ENCODE data around the gene SRF. TPM values are rescaled to one million over a fixed set of nuclear protein-coding genes. Genes with fewer than 3 reads are reported as not detected.

Gene SRF
- total RNA-seq, 1 donor from 2014 or later: 35.2 TPM

DNA sequence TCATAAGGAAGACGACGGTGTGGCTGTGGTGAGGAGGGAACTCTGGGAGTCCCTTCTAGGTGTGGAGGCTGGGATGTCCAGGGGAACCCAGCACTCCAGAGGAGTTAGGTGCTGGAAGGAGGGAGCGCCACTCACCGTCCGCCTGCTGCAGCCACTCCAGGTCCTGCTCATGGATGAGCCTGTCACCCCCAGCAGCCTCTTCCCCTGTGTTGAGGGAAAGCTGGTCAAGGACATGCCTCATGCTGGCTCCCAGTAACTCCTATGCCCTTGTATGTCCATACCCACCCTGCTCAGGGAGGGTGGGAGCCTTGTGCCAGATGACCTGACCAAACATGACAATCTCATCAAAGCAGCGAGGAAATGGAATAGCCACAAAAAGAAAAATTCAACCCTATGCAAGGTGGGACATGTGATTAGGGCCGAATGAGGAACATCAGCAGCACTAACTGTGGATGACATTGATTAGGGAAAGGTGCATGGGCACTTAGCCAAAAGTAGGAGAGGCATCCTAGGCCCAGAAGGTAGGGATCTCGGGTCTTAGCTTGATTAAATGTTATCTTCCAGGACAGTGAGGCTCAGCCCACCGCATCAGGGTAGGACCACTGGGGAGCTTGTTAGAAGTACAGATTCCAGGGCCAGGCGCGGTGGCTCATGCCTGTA lies 55.3 kb downstream of the SRF start:
- no peak overlapping the region for H3K27ac Mint-ChIP-seq
- TF ChIP-seq, protein P1, sequence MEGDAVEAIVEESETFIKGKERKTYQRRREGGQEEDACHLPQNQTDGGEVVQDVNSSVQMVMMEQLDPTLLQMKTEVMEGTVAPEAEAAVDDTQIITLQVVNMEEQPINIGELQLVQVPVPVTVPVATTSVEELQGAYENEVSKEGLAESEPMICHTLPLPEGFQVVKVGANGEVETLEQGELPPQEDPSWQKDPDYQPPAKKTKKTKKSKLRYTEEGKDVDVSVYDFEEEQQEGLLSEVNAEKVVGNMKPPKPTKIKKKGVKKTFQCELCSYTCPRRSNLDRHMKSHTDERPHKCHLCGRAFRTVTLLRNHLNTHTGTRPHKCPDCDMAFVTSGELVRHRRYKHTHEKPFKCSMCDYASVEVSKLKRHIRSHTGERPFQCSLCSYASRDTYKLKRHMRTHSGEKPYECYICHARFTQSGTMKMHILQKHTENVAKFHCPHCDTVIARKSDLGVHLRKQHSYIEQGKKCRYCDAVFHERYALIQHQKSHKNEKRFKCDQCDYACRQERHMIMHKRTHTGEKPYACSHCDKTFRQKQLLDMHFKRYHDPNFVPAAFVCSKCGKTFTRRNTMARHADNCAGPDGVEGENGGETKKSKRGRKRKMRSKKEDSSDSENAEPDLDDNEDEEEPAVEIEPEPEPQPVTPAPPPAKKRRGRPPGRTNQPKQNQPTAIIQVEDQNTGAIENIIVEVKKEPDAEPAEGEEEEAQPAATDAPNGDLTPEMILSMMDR (conservative IDR thresholded peaks at IDR 0.05): no peak
- H3K9me3 Mint-ChIP-seq: no peaks in the 10 kb centered on the region
- peaks cover 3% of the 10 kb centered on the region for H3K27me3 Mint-ChIP-seq
- peaks cover 4% of the 10 kb centered on the region for H3K4me1 Mint-ChIP-seq (ENCODE audit: unreplicated experiment)
- no peak for DNase-seq (ENCODE audit: extremely low spot score, unreplicated experiment)
- no peak overlapping the region for H3K4me3 Mint-ChIP-seq
- peaks cover 7% of the 10 kb centered on the region for H3K36me3 Mint-ChIP-seq

DNA sequence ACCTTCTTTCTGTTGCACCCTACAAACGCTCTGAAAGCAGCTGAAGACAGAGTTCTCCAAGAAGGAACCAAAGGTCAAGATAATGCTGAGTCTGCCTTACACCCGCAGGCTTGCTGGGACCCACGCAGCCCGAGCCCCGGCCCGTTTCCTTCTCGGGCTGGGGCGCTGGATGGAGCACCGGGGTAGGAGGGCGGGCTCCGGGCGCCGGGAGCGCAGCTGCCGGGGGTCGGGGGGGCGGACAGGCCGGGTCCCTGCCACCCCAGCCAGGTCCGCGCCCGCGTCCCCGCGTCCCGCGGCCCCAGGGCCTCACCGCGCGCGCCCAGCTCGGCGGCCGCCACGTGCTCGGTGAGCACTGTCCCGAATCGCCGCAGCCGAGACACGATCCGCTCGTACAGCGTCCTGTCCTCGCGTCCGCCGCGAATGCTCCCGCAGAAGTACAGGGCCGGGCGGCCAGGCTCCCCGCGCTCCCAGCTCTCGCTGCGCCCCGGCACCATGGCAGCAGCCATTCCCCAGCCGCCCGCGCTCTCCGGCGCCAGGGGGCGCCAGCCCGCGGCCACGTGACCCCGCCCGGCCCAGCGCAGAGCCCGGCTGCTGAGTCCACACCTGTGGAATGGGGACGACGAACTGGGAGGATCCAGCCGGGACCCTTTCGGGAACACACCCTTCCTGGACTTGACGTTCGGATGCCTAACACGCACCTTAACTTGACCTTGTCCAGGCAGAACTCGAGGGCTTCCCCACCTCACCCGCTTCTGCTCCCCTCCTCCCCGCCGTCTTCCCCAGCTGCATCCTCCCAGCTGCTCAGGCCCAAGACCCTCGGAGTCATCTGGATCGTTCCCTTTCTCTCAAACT lies 58.1 kb downstream of the SRF start, which contains the start of gene DNPH1:
TSS of gene DNPH1 (minus strand) at position 531 of the 852 bp plus-strand sequence. CDS start at position 506, 25 bp downstream.
- H3K4me1 Mint-ChIP-seq (ENCODE audit: unreplicated experiment): no peaks in the 10 kb centered on the region
- H3K27ac Mint-ChIP-seq: peak within 1 kb of the TSS; percentile 84
- peaks cover 22% of the 10 kb centered on the region for H3K27me3 Mint-ChIP-seq

DNA sequence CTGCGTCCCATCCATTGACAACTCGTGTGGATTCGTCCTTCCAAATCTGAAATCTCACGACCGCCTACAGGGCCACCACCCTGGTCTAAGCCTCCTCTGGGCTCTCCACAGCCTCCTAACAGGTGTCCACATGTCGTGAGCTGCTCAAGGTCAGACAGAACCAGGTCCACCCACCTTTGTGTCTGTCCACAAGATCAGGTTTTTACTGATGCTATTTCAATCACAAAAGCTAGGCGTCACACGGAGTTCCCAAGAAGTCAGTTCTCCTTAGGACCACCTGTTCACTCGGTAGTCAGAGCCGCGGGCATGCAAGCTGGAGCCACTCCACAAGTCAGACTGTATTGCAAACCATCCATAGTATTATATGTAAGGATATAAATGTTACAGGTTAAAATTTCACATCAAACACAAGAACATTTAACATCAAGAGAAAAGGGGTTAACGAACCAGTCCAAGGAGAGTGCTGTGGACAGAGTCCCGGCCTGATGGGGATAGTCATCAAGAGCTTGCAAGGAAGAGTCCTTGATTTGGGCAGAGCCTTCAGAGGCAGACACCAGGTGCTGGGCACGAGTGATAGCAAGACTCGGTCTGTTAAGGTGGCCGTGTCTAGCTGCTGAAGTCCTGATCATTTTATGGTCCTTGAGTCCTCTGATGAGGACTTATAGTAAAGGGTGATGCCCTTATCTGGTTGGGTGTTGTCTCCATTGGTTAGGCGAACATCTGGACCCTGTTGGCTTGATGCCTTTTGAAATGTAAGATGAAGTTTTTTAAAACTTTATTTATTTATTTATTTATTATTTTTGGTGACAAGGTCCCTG lies 58.9 kb downstream of the SRF start:
- Mint-ChIP-seq H3K4me3 (peak overlapping the region; percentile 89), H3K36me3 (no peaks in the 10 kb centered on the region), H3K27ac (peak overlapping the region; percentile 84), H3K27me3 (peaks cover 22% of the 10 kb centered on the region), H3K9me3 (no peaks in the 10 kb centered on the region), H3K4me1 (ENCODE audit: unreplicated experiment) (no peaks in the 10 kb centered on the region)
- TF ChIP-seq, protein P1 (conservative IDR thresholded peaks at IDR 0.05): no peak
- no peak for DNase-seq (ENCODE audit: extremely low spot score, unreplicated experiment)

More for the DNA sequence above, 58.1 kb downstream of the SRF start, which contains the start of gene DNPH1:
- Mint-ChIP-seq H3K36me3 (peaks cover 4% of the 10 kb centered on the region), H3K4me3 (peak within 1 kb of the TSS; percentile 89), H3K9me3 (no peaks in the 10 kb centered on the region)
- TF ChIP-seq, protein P1 (conservative IDR thresholded peaks at IDR 0.05): peak; percentile 97
- DNase-seq (ENCODE audit: extremely low spot score, unreplicated experiment): peak; percentile 90

DNA sequence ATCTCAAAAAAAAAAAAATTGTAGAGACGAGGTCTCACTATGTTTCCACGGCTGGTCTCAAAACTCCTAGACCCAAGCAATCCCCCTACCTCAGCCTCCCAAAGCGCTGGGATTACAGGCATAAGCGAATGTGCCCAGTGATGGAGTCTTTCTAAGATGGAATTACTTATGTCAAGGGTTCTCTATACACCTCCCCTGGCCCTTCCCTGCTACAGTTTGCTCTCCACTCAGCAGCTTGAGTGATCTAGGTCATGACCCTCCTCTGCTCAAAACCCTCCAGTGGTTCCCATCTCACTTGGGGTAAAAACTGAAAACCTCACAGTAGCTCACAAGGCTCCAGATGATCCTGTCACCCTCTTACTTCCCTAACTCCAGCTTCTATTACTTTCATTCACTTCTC lies 60.0 kb downstream of the SRF start:
- no peak for DNase-seq (ENCODE audit: extremely low spot score, unreplicated experiment)
- H3K27ac Mint-ChIP-seq: no peak overlapping the region

More for the DNA sequence above, 60.0 kb downstream of the SRF start:
- Mint-ChIP-seq H3K4me3 (peak overlapping the region; percentile 33), H3K4me1 (ENCODE audit: unreplicated experiment) (no peaks in the 10 kb centered on the region), H3K36me3 (no peaks in the 10 kb centered on the region), H3K9me3 (no peaks in the 10 kb centered on the region), H3K27me3 (peaks cover 24% of the 10 kb centered on the region)
- TF ChIP-seq, protein P1 (conservative IDR thresholded peaks at IDR 0.05): no peak

Other genes with a start within 250 kb of the SRF start
- gene CNPY3, start 241.8 kb upstream of the SRF start, total RNA-seq (ENCODE audit: low replicate concordance): 37.9 and 57.6 TPM in 2 replicates
- 0.26 and 0.39 TPM in 2 replicates for gene GNMT, start 210.5 kb upstream of the SRF start, total RNA-seq (ENCODE audit: low replicate concordance)
- gene PEX6, start 192.1 kb upstream of the SRF start, total RNA-seq (ENCODE audit: low replicate concordance): 34.4 and 35.9 TPM in 2 replicates
- gene PPP2R5D, start 186.7 kb upstream of the SRF start, total RNA-seq (ENCODE audit: low replicate concordance): 35.1 and 55.1 TPM in 2 replicates
- 54.1 and 67.5 TPM in 2 replicates for gene MEA1, start 157.3 kb upstream of the SRF start, total RNA-seq (ENCODE audit: low replicate concordance)
- 96.4 and 104 TPM in 2 replicates for gene KLHDC3, start 157.0 kb upstream of the SRF start, total RNA-seq (ENCODE audit: low replicate concordance)
- 51.7 and 56.7 TPM in 2 replicates for gene RRP36, start 149.6 kb upstream of the SRF start, total RNA-seq (ENCODE audit: low replicate concordance)
- gene CUL7, start 117.4 kb upstream of the SRF start, total RNA-seq (ENCODE audit: low replicate concordance): 53.7 and 65.0 TPM in 2 replicates
- gene MRPL2, start 111.8 kb upstream of the SRF start, total RNA-seq (ENCODE audit: low replicate concordance): 58.6 and 71.8 TPM in 2 replicates
- 33.2 and 36.4 TPM in 2 replicates for gene KLC4, start 111.6 kb upstream of the SRF start, total RNA-seq (ENCODE audit: low replicate concordance)
- gene PTK7, start 95.0 kb upstream of the SRF start, total RNA-seq (ENCODE audit: low replicate concordance): 115 and 155 TPM in 2 replicates
- 29.5 and 49.5 TPM in 2 replicates for gene CUL9, start 10.9 kb downstream of the SRF start, total RNA-seq (ENCODE audit: low replicate concordance)
- gene DNPH1, start 58.2 kb downstream of the SRF start, total RNA-seq (ENCODE audit: low replicate concordance): 47.8 and 52.3 TPM in 2 replicates
- 0.93 and 1.7 TPM in 2 replicates for gene TTBK1, start 72.2 kb downstream of the SRF start, total RNA-seq (ENCODE audit: low replicate concordance)
- gene SLC22A7, start 127.0 kb downstream of the SRF start, total RNA-seq (ENCODE audit: low replicate concordance): 0.12 TPM in 1 of 2 replicates, not detected in the other
- gene CRIP3, start 137.6 kb downstream of the SRF start, total RNA-seq (ENCODE audit: low replicate concordance): 1.1 and 2.9 TPM in 2 replicates
- gene ZNF318, start 198.4 kb downstream of the SRF start, total RNA-seq (ENCODE audit: low replicate concordance): 13.3 and 23.3 TPM in 2 replicates

Measured in type B pancreatic cell (in vitro differentiated cells).